ENCODE measurements around the gene RTEL1. TPM values are rescaled to one million over a fixed set of nuclear protein-coding genes. Genes with fewer than 3 reads are reported as not detected.
A peak's percentile ranks its signal among the peaks of the same experiment; 100 is the strongest.

The RTEL1 gene
- total RNA-seq, 4 donors from 2014 or later = 8.5 to 38.3 (median 12.7) TPM

DNA sequence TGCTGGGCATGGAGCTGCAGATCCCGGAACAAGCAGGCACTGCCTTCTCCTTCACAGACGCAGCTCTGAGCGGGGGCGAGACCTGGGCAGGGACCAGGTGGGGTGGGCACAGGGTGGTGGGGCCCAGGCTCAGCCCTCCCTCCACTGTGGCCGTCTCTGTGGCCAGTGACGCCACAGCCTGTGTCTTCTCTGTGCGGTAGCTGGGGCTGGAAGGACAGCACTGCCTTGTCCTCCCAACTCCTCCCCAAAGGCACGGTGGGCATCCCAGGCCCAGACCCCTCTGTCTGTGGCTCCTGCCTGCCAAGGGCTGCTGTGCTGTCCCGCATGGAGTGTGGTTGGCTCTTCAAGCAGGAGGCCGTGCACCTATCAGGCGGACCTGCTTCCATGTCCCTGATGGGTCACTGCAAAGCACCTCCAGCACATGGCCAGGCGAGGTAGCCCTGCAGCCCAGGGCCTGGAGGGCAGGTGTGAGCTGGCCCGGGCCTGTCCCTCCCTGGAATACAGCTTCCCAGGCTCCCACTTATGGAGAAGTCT, 23.6 kb downstream of the RTEL1 start:
- WGBS, 2 donors = 84 to 90% methylated on average over 5 to 11 of the region's 13 CpGs
- no peak for DNase-seq (ENCODE audit: low spot score in 2 of 2)
- H3K4me3 ChIP-seq (ENCODE audit: low read depth, poor library complexity, severe bottlenecking) = no peak overlapping the region
- intact Hi-C loops (cut with DNase I; ENCODE audit: low total_unique reads) = no loop called here
- no peak for TF ChIP-seq POLR2A (IDR thresholded peaks at IDR 0.05)
- TF ChIP-seq CTCF (IDR thresholded peaks at IDR 0.05) = no peak

DNA sequence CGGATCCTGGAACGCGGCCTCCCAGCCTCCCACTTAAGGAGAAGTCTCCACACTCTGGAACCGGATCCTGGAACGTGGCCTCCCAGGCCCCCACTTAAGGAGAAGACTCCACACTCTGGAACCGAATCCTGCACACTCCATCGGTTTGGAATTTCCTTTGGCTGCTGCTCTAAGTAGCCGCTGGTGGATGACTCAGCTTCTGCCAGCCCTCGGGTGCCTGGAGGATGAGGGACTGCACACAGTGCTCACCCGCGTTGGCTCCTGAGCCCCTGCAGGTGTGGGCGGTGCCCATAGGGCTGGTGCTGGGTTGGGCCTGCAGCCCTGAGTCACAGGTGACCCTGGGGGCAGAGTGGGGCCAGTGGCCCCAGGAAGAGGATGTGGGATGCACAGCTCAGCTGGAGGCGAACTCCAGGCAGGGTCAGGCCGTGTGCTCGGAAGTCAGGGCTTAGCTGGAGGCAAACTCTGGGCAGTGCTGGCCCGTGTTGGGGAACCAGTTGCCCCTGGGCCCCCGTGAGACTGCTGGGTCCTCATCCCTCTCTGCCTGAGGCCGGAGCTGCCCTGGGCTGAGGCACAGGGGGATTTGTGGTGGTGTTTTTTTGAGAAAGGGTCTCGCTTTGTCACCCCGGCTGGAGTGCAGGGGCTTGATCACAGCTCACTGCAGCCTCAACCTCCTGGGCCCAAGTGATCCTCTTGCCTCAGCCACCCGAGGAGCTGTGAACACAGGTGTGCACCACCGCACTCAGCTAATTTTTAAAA, 24.4 kb downstream of the RTEL1 start:
- DNase-seq (ENCODE audit: low spot score in 2 of 2) = no peak
- no peak for TF ChIP-seq CTCF (IDR thresholded peaks at IDR 0.05)
- no peak for TF ChIP-seq POLR2A (IDR thresholded peaks at IDR 0.05)
- intact Hi-C loops (cut with DNase I; ENCODE audit: low total_unique reads) = no loop called here
- no peak overlapping the region for H3K4me3 ChIP-seq (ENCODE audit: low read depth, poor library complexity, severe bottlenecking)
- WGBS, 2 donors = 35 to 37% methylated on average over 18 to 21 of the region's 22 CpGs

- 87 to 92% methylated on average over 17 to 18 of the region's 21 CpGs for whole genome bisulfite sequencing, 2 donors
- no peak for TF ChIP-seq CTCF (IDR thresholded peaks at IDR 0.05)
- TF ChIP-seq POLR2A (IDR thresholded peaks at IDR 0.05) = no peak
- no peak for DNase-seq (ENCODE audit: low spot score in 2 of 2)
- no peak overlapping the region for H3K4me3 ChIP-seq (ENCODE audit: low read depth, poor library complexity, severe bottlenecking)
- intact Hi-C loops (cut with DNase I; ENCODE audit: low total_unique reads) = no loop called here
These were observed 27.3 kb downstream of the RTEL1 start for GRCh38 chr20:63685269-63686026.

GRCh38 chr20:63686094-63686491, 28.0 kb downstream of the RTEL1 start:
- no peak overlapping the region for H3K4me3 ChIP-seq (ENCODE audit: low read depth, poor library complexity, severe bottlenecking)
- WGBS, 2 donors = 73 to 100% methylated on average over 11 to 16 of the region's 24 CpGs
- intact Hi-C loops (cut with DNase I; ENCODE audit: low total_unique reads) = no loop called here
- no peak for DNase-seq (ENCODE audit: low spot score in 2 of 2)
- TF ChIP-seq POLR2A (IDR thresholded peaks at IDR 0.05) (no peak), CTCF (IDR thresholded peaks at IDR 0.05) (no peak)

GRCh38 chr20:63686492-63687321, 28.6 kb downstream of the RTEL1 start:
- H3K4me3 ChIP-seq (ENCODE audit: low read depth, poor library complexity, severe bottlenecking) = no peak overlapping the region
- intact Hi-C loops (cut with DNase I; ENCODE audit: low total_unique reads) = no loop called here
- TF ChIP-seq CTCF (IDR thresholded peaks at IDR 0.05) (no peak), POLR2A (IDR thresholded peaks at IDR 0.05) (no peak)
- peak; percentile 73 to 94 for DNase-seq (ENCODE audit: low spot score in 2 of 2)
- WGBS, 2 donors = 25 to 29% methylated on average over 35 to 43 of the region's 45 CpGs

Measured in lower leg skin (tissue), 4 donors.